PFSK-1 (cell line): Measurements from ENCODE around the gene CUEDC2.

Source experiments
- FOXP2 ChIP-seq: optimal IDR thresholded peaks from 2 replicates; pipeline ENCODE3; 2011; ENCODE audit warnings: borderline replicate concordance, control low read depth, inconsistent platforms; ENCODE audit not compliant: insufficient read depth; ENCODE audit errors: extremely low read length, extremely low read depth
- POLR2AphosphoS5 ChIP-seq: IDR thresholded peaks from 2 replicates; pipeline ENCODE4 v1.6.1; 2012; ENCODE audit warnings: low read depth, mild to moderate bottlenecking, control low read depth, low read length, moderate library complexity
- TAF1 ChIP-seq: IDR thresholded peaks from 2 replicates; pipeline ENCODE4 v1.6.1; 2012; ENCODE audit warnings: low read length, control low read depth, borderline replicate concordance; ENCODE audit not compliant: insufficient read depth
- TF ChIP-seq, protein P1 (sequence below), 2 experiments: IDR thresholded peaks; 2 replicates each; pipeline versions ENCODE4 v1.6.1 to v1.8.0; 2011 to 2012; ENCODE audit warnings: low read depth in 2 of 2, low read length in 2 of 2, control low read depth in 1 of 2, inconsistent platforms in 1 of 2, mild to moderate bottlenecking in 1 of 2, moderate library complexity in 1 of 2; ENCODE audit not compliant: insufficient read depth in 1 of 2

DNA sequence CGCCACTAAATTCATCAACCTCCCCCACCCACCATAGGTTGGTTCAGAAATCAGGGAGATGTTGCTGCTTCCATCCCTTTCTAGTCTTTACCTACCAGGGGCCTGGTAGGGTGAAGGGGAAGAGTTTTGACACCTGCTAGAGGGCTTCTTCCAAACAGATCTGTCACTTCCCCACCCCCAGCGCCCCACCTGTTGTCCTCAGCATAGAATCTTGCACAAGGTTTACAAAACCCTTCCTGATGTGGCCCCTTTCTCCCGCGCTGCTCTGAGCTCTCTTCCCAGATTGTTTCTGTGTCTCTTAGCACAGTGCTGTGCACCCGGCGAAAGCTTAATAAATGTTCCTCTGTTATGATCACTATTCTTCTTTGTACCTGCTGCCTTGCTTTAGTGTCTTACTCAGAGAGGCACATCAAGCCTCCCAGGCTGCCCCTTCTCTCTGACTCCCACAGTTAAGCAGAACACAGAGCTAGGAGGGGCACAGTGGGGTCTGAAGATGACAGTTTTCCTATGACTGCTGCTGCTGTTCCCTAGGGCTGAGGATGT lies 30.2 kb upstream of the CUEDC2 start:
- TF ChIP-seq, protein P1, sequence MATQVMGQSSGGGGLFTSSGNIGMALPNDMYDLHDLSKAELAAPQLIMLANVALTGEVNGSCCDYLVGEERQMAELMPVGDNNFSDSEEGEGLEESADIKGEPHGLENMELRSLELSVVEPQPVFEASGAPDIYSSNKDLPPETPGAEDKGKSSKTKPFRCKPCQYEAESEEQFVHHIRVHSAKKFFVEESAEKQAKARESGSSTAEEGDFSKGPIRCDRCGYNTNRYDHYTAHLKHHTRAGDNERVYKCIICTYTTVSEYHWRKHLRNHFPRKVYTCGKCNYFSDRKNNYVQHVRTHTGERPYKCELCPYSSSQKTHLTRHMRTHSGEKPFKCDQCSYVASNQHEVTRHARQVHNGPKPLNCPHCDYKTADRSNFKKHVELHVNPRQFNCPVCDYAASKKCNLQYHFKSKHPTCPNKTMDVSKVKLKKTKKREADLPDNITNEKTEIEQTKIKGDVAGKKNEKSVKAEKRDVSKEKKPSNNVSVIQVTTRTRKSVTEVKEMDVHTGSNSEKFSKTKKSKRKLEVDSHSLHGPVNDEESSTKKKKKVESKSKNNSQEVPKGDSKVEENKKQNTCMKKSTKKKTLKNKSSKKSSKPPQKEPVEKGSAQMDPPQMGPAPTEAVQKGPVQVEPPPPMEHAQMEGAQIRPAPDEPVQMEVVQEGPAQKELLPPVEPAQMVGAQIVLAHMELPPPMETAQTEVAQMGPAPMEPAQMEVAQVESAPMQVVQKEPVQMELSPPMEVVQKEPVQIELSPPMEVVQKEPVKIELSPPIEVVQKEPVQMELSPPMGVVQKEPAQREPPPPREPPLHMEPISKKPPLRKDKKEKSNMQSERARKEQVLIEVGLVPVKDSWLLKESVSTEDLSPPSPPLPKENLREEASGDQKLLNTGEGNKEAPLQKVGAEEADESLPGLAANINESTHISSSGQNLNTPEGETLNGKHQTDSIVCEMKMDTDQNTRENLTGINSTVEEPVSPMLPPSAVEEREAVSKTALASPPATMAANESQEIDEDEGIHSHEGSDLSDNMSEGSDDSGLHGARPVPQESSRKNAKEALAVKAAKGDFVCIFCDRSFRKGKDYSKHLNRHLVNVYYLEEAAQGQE (IDR thresholded peaks at IDR 0.05; ENCODE audit: insufficient read depth in 1 of 2, low read depth in 2 of 2, low read length in 2 of 2): no peak
- no peak for TF ChIP-seq TAF1
- no peak for TF ChIP-seq POLR2AphosphoS5
- TF ChIP-seq FOXP2: no peak
